ENCODE measurements around the gene SH2D7.

Gene SH2D7

GRCh38 chr15:78061963-78062427, 30.4 kb upstream of the SH2D7 start:
- no peak for DNase-seq

- DNase-seq: no peak
Observed at GRCh38 chr15:78063217-78063616, 29.1 kb upstream of the SH2D7 start.

GRCh38 chr15:78063970-78064385, 28.4 kb upstream of the SH2D7 start:
- DNase-seq: no peak

GRCh38 chr15:78064544-78064943, 27.8 kb upstream of the SH2D7 start:
- DNase-seq: no peak

- peak; percentile 26 to 79 for DNase-seq
Observed at GRCh38 chr15:78065284-78065872, 27.0 kb upstream of the SH2D7 start.

- no peak for DNase-seq
Observed at GRCh38 chr15:78065973-78066946, 26.1 kb upstream of the SH2D7 start.

- DNase-seq: no peak
Observed at GRCh38 chr15:78067328-78068228, 24.8 kb upstream of the SH2D7 start.

- DNase-seq: no peak
Observed at GRCh38 chr15:78069052-78069414, 23.3 kb upstream of the SH2D7 start.

- no peak for DNase-seq
Observed at GRCh38 chr15:78069462-78070029, 22.8 kb upstream of the SH2D7 start.

- DNase-seq: no peak
Observed at GRCh38 chr15:78070049-78070700, 22.2 kb upstream of the SH2D7 start.

- DNase-seq: no peak
Observed at GRCh38 chr15:78071383-78071782, 21.0 kb upstream of the SH2D7 start.

GRCh38 chr15:78072080-78072892, 20.1 kb upstream of the SH2D7 start:
- DNase-seq: no peak

GRCh38 chr15:78073046-78073787, 19.1 kb upstream of the SH2D7 start:
- DNase-seq: no peak

- peak; percentile 56 to 82 for DNase-seq
Observed at GRCh38 chr15:78075490-78076230, 16.7 kb upstream of the SH2D7 start.

- peak in 1 of 2 experiments; percentile 57 for DNase-seq
Observed at GRCh38 chr15:78076231-78077052, 15.9 kb upstream of the SH2D7 start.

GRCh38 chr15:78077053-78077870, 15.1 kb upstream of the SH2D7 start, which contains the start of gene TBC1D2B:
TSS of gene TBC1D2B (minus strand) at chr15:78077711. CDS start at chr15:78077652, 59 bp downstream.
- peak in 1 of 2 experiments; percentile 59 for DNase-seq

- no peak for DNase-seq
Observed at GRCh38 chr15:78077871-78078210, 14.5 kb upstream of the SH2D7 start.
